Iris pigment epithelial cell (primary cell): ENCODE measurements around the gene RGS14.
"Not testable (repeated sequence)": the region's sequence is repeated elsewhere in the genome, so short reads cannot be mapped to it uniquely, and the experiment has no call there.

Experiments
- DNase-seq: peaks from one replicate; pipeline ENCODE4 v3.0.0-alpha.2; 2011; ENCODE audit warnings: low read depth

Gene RGS14

GRCh38 chr5:177347699-177348098, 10.0 kb upstream of the RGS14 start:
- DNase-seq: no peak

DNA sequence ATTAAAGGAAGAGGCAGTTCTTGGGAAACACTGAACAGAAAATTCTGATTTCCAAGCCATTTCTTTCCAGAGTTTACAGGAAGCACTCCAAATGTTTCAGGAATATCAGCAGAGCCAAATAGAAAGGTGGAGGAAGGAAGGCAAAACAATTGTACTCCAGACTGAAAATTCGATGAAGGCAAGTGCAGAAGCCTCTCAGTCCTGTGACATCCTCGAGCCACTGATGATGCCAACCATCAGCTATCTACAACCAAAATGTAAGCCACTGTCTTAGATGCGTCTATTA, 8.4 kb upstream of the RGS14 start:
- DNase-seq: no peak

DNA sequence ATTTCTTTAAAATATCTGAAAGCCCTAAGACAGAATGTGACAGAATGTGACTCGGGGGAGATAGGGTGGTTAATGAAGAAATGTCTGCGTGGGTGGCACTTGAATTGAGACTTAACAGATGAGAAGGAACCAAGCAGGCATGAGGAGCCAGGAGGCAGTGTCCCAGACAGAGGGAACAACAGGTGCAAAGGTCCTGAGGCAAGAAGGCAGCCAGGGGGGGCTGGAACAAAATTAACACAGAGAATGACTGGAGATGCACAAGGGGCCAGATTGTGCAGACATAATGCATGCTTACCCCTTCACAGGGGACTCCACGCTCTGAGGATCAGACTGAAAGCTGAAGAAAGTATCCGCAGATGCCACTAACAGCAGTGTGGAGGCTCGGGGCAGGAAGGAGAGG, 8.0 kb upstream of the RGS14 start:
- DNase-seq: no peak

GRCh38 chr5:177350776-177351391, 6.8 kb upstream of the RGS14 start:
- DNase-seq: no peak

DNA sequence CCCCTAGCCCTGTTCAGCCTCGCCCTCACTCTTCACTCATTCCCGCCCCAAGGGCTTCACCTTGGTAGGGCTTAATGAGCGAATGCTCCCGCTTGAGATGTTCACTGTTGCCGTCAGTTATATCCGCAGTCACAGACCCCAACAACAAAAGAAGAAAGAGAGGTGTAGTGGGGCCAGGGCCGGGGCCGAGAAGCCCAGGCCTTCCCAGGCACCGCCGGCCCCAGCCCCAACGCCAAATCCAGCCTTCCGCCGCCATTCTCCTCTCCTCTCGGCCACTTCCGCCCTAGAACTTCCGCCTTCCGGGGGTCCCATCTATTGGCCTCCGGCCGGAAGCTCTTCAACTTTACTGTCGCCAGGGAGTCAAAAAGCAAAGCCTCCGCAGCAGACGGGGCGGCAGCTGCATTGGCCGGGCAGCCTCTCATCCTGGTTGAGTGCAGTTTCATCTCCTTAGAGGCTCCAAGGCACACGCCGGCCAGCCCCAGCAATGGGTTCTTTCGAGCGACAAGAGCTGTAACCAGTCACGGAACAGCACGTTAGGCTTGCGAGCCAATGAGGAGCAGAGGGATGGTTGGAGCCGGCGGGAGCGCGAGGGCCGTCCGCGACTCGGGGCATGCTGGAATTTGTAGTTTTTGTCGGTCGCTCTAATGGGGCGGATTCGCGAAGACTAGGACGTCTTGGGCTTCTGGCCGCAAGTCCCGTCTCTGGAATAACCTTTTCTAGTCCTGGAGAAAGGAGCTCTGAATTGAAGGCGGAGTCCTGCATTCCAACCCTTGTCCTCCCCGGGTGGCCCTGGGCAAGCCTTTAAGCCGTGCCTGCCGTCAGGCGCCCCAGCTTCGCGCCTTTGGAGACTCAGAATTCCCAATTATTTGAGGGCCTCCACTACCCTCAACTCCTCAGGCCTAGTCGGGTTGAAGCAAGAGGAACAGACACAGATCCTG, 6.1 kb upstream of the RGS14 start, which contains the start of gene LMAN2:
LMAN2 (minus strand) TSS at position 277 of the 938 bp plus-strand sequence; CDS start at position 256, 21 bp downstream.
- DNase-seq: peak; percentile 97

GRCh38 chr5:177353093-177353492, 4.6 kb upstream of the RGS14 start:
- no peak for DNase-seq

DNA sequence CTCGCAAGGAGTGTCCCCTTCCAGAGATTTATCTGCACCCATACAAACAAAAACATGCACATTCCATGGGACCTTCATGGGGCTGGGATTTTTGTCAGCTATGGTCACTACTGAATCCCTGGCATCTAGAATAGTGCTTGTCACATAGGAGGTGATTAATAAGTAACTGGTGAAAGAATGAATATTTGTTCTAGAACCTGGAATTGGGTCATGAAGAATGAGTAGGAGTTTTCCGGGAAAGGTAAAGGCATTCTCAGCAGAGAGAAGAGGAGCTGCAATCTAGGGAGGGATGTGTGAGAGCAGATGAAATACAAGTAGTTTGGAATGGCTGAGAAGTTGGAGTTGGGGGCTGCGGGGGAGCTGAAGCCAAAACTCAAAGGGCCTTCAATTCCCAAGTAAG, 3.5 kb upstream of the RGS14 start:
- no peak for DNase-seq

- DNase-seq: no peak
Measured at GRCh38 chr5:177354711-177355110, 3.0 kb upstream of the RGS14 start.

- no peak for DNase-seq
Measured at GRCh38 chr5:177355162-177355867, 2.4 kb upstream of the RGS14 start.

- DNase-seq: no peak
Measured at GRCh38 chr5:177355868-177356168, 1.9 kb upstream of the RGS14 start.

DNA sequence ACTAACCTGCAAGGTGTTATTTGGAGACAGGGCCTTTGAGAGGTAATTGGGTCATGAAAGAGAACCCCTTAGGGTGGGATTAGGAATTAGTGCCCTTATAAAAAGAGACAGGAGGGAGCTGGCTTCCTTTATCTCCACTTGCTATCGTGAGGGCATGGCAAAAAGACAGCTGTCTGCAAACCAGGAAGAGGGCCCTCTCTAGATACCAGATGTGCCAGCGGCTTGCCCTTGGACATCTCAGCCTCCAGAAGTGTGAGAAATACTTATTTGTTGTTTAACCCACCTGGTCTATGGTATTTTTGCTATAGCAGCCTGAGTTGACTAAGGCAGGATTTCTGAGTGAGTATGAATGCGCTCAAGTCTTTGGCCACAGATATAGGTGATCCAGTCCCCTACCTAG, 978 bp upstream of the RGS14 start:
- DNase-seq: no peak

- DNase-seq: no peak
Measured at GRCh38 chr5:177357146-177357458, 622 bp upstream of the RGS14 start.

- DNase-seq: no peak
Measured at GRCh38 chr5:177358370-177358819, 671 bp downstream of the RGS14 start.

DNA sequence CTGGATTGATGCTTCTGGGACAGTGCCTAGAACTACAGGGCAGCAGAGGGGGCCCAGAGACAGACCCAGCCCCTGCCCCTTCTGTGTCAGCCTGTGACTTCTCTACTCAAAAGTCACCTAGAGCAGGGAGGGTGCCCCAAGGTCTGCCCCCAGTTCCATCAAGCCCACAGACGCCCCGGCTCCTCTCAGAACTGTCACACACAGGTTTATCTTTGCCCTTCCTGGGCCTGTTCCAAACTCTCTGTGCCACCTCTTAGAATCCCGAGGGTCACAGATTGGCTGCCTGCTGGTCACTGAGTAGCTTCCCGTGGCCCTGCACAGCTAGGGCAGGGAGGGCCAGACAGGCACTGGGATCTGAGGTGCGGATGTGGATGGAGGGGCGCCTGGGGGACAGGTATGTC, 1.7 kb downstream of the RGS14 start:
- DNase-seq: no peak

DNA sequence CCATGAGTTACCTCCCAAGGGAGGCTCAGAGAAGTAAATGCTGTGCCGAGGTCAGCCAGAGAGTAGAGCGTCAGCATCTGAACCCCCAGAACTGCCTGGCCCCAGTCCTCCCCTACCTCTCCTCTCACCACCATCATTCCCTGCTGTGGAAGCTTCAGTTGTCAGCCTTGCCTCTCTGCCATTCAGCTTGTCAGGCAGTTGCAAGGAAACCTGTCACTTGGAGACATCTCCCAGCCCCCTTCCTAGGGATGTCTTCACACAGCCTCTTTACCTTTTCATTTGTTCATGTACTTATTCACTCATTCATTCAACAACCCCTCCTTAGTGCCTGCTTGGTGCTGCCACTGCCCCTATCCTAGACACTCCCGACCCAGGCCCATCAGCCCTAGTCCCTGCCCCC, 2.1 kb downstream of the RGS14 start:
- DNase-seq: no peak

GRCh38 chr5:177360740-177361139, 3.0 kb downstream of the RGS14 start:
- not testable (repeated sequence) for DNase-seq

DNA sequence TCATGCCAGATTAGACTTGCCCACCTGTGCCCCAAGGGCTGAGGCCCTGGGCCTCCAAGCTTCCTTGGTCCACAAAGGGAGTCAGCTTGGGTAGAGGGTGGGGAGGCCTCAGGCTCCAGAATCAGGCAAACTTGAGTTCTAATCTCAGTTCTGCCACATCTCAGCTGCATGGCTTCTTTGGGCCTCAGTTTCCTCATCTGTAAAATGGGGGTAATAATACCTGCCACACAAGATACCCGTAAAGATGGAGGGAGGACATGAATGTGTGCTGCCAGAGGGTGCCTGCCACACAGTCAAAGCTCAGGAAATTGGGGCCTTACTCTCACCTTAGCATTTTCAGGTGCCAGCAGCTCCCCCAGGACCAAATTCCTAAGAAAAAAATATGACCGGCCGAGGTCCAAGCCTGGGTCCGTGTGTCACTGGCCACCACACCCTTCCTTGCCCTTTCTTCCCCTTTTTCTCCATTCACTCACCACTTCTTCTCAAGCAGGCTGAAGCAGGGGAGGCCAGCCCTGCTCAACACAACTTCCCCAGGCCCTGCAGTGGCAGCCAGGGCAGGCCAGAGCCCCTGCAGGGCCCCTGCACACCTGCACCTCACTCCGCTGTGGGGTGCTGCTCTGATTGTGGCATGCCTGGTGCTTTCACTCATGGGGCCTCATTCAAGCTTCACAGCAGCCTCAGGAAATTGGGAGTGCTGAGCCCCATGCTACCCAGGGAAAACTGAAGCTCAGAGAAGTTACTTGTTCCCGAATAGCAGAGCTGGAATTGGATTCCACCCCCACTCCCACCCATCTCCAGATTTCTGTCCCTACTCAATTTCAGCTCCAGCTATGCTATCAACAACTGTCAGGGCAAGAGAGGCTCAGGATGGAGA, 3.9 kb downstream of the RGS14 start:
- no peak for DNase-seq

GRCh38 chr5:177362292-177362609, 4.5 kb downstream of the RGS14 start:
- DNase-seq: no peak

DNA sequence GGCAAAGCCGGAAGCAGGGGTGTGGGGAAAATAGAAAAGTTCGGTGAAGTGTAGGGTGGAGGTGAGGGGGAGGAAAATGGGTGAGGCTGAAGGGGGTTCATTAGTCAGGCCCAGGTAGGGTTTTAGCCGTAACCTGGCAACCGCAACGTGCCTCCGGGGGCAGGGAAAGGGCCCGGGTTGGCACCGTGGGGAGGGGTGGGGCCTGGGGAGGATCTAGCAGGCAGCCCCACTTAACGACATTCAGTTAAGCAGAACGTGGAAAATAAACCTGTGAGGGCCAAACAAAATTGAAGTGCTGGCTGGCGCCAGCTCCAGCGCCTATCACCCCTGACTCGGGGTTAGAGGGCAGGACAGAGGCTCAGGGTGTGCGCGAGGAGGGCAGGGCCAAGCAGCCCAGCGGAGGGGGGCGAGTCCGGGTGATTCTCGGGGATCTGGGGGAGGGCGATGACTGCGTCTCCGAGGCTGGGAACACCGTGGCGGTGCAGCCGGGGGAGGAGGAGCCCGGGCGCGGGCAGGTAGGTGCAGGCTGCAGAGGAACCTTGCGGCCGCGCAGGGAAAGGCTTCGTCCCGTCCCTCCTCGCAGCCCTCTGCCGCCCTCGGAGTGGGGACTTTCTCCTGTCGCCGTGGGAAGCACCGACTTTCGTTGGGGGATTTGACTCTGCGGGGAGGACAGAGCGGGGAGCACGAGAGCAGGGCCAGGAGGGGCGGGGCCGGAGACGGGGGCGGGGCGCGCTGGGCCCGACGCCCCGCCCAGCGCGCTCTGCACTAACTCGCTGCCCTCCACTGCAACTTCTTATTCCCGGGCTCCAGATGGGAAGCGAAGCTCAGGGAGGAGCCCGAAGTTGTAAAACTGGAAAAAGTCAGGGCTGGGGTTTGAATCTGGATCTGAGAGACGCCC, 5.1 kb downstream of the RGS14 start:
- DNase-seq: no peak

GRCh38 chr5:177363565-177363964, 5.8 kb downstream of the RGS14 start:
- DNase-seq: no peak

GRCh38 chr5:177364159-177364962, 6.6 kb downstream of the RGS14 start:
- DNase-seq: no peak
